ENCODE measurements around the gene CCL4.
"Not testable (repeated sequence)": the region's sequence is repeated elsewhere in the genome, so short reads cannot be mapped to it uniquely, and the experiment has no call there.

The CCL4 gene

DNA sequence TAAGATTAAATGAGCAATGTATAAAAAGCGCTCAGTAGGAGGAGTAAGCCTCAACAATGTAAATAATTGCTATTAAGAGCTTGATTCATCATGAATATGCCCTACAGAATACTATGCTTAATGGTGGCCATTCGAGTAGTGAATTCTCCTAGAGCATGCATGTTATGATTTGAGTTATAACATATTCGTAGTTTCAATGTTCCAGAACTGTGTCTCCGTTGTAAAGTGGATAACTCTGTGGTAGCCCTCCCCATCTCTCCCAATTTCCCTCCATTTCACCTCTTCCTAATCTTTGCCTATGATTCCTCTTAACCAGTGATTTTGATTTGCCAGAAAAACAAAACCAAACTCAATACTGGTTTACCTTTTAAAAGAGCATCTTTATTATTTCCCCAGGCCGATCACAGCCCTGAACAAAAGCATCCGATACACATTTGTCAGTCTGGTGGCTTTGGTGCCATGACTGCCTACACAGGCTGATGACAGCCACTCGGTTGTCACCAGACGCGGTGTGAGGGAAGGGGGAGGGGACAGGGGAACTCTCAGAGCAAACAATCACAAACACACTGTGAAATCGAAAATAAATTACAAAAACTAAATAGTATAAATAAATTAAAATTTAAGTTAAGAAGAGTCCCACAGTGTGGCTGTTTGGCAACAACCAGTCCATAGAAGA is 15.6 kb upstream of the CCL4 start:
- DNase-seq (ENCODE audit: low spot score) = not testable (repeated sequence)

DNA sequence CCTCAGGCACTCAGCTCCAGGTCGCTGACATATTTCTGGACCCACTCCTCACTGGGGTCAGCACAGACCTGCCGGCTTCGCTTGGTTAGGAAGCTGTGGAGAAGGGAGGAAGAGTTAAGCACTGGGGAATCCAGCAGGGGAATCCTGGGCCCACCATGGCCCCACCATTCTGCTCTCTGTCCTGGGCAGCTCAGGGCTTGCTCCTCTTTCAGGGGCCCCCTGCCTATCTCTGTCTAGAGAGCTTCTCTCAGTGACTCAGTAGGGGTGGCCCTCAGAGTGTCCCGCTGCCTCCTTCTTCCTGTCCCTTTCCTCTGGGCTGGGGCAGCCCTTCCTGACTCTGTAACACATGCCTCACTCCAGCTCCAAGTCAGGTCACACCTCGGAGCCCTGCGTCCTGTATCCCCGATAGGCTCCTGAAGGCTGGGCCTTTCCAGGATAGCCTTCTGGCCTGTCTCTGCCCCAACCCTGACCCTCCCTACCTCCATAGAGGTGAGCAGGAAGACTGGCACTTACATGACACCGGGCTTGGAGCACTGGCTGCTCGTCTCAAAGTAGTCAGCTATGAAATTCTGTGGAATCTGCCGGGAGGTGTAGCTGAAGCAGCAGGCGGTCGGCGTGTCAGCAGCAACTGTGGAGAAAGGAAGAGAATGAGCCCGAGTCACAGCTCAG is 14.8 kb upstream of the CCL4 start:
- DNase-seq (ENCODE audit: low spot score) = no peak

DNA sequence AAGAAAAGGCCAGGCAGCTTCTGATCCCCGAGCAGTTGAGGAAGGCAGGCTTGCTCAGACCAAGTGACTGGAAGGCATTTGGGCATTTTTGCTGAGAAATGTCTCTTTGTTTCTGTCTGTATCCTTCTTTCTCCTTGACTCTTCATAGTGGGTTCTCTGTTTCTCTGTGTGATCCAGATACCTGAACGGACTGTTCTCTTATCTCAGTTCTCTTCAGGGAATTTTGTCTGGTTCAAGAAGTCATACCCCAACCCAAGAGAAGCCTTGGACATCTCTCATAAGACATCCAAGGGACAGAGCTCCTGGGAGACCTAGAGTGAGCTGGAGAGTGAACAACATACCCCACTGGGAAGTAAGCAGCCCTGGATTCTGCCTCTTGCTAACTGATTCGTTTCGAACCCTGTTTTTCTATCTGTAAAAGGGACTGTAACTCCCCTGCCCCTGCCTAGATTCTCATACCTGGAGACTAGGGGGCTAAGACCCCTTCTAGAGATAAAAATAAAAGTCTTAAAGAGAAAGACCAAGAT is 14.2 kb upstream of the CCL4 start:
- DNase-seq (ENCODE audit: low spot score) = no peak

DNA sequence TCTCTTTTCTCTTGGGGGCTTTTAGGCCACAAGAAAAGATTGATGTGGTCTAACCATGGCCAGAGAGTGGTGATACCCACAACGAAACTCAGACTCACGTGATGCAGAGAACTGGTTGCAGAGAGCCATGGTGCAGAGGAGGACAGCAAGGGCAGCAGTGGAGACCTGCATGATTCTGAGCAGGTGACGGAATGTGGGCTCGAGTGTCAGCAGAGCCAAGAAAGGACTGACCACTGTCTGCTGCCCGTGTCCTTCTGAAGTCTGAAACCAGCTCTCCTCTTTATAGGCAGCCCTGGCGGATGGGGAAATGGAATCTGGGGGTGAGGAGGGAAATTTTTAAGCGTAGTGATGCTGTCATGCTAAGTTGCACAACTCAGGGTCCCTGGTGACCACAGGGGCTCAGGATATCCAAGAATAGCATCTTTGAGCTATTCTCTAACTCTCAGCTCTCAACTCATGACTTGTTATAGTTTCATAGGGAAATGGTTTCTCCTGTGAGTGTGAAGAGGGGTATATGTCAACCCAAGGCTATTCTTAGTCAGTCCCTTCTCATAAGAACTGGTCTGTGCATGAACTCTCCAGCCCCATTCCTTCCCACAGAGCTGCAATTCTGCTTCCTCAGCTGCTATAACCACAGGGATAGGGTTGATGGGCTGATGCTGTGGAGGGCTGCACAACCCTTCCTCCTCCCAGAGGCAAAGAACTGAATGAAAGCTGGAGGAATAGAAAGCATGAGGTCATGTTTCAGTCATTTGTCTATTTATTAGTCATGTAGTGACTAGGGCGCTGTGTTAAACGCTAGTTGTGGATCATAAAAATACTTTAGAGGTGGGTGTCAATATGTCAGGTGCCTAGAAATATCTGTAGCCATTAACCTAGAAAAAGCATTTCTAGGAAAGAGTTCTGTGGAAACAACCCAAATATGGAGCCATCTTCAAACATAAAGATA is 13.5 kb upstream of the CCL4 start, which contains the start of gene CCL3:
CCL3 (minus strand) TSS at position 256 of the 949 bp plus-strand sequence; CDS start at position 171, 85 bp downstream.
- no peak for DNase-seq (ENCODE audit: low spot score)

DNA sequence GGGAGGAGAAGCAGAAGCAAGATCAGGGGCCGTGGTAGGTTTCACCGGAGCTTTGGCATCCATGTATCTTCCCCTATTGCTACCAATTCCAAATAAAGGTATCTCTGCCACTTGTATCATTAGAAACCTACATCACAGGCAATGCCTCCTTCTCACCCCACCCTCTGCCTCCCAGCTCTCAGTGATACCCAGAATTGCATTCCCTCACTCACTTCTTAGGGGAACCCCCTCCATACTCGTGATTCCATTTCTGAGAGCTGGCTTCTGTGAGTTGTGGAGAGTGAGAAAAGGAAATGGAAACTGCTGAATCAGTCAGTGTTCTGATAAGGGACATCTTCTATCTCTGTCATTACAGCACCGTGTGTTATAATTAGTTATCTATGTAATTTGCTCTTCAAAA is 11.4 kb upstream of the CCL4 start:
- DNase-seq (ENCODE audit: low spot score) = no peak

DNA sequence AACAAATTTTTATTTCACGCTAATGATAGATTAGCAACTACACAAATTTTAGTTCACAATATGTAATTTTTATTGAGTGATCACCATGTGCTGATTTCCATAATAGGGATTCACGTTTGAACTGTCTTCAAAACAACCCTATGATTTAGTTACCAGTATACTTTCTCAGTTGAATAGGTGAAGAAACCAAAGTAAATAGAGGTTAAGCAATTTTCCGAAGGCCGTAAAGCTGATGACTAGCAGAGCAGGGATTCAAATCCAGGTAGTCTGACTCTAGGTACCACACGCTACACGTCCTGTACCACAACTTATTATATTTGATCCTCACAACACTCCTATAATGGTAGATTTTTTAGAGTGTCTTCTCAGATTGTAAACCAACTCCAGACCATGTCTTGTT is 10.9 kb upstream of the CCL4 start:
- not testable (repeated sequence) for DNase-seq (ENCODE audit: low spot score)

DNA sequence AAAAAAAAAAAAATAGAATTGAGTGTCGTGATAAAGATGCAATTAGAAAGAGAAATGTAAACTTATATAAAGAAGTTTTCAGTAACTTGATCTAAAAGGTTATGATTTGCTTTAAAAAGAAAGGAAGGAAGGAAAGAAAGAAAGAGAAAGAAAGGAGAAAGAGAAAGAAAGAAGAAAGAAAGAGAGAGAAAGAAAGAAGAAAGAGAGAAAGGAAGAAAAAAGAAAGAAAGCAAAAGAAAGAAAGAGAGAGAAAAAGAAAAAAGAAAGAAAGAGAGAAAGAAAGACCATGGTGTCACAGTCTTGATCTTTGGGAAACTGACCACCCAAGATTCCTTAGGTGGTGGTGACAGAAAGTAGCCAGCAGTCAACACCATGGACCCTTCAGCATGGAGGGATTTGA is 9.4 kb upstream of the CCL4 start:
- DNase-seq (ENCODE audit: low spot score) = no peak

DNA sequence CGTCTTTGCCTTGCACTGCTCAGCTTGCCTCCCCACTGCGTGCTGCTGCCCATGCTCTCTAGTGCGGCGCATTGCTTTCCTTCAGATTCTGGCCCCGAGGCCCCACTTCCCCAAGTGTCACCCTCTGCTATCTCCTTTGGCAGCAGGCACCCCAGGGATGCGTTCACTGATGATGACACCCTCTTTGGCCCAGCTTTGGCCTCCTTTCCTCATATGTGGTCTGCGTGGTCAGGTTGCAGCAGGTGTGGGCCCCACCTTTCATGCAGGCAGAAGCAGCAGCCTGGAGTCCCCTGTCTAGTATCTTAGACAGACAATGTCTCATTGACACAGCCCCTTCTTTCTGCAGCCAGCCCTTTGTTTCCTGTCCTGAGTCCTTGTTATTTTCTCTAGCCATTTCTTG is 8.9 kb upstream of the CCL4 start:
- DNase-seq (ENCODE audit: low spot score) = no peak

DNA sequence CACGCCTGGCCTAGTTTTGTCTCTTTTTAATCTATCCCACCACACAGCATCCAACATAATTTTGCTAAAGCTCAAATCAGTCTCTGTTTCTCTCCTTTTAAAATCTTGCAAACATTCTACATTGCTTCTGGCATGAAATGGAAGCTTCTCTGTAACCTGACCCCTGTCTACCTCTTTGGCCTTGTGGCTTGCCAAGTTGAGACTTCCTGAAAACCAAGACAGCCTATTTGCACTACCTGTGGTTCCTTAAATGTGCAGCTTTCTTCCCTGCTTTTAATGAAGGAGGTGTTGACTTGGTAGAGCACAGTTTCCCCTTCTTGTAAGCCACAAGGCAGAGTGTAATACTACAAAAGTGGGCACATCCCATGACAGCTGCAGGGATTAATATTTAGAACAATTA is 7.6 kb upstream of the CCL4 start:
- no peak for DNase-seq (ENCODE audit: low spot score)

DNA sequence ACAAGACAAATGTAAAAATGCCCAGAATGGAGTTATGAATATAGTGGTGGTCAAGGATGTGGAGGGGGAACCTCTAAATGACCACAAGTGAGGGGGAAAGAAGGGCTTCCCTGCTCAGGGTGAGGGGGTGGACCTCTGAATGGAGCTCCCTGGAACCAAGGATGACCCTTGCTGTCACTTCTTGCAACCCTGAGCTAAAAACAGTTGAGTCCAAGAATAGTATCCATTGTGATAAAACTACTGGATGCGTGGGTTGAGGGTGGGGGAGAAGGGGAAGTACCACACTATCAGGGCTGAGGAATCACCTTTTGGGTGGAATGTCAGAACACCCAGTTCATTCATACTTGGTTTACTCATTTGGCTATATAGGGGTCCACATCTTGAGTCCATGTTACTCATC is 4.6 kb upstream of the CCL4 start:
- DNase-seq (ENCODE audit: low spot score) = not testable (repeated sequence)

DNA sequence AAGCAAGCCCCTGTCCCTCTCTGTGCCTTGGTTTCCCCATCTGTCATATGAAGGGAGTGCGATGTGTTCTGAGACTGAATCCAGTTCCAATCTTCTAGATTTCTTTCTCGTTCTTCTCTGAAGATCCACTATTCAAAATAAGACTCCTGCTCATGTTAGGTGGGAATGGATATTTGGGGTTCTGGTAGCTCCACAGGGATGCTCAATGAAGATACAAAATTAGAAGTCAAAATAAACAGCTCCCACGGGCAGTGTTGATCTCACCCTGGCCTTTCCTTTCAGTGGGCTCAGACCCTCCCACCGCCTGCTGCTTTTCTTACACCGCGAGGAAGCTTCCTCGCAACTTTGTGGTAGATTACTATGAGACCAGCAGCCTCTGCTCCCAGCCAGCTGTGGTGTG is 619 bp downstream of the CCL4 start:
- not testable (repeated sequence) for DNase-seq (ENCODE audit: low spot score)

DNA sequence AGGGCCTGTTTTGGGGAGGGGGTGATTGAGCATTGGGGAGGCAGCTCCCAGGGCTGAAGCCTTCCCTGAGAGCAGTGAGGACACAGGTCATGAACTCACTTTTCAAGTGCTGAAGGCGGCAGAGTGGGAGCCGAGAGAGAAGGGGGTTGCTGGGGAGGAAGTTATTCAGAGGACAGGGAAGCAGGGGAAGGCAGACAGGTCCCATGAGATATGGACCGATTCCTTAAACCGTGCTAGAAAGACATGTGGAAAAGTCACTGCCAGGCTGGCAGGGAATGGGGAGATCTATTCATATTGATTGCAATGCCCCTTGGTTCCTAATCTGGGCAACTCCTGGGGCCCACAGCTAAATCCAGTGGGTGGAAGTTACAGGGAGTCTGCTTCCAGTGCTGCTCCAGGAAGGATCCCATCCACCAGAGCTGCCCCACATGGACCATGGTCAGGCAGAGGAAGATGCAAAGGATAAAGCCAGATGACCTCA is 1.1 kb downstream of the CCL4 start:
- DNase-seq (ENCODE audit: low spot score) = no peak

DNA sequence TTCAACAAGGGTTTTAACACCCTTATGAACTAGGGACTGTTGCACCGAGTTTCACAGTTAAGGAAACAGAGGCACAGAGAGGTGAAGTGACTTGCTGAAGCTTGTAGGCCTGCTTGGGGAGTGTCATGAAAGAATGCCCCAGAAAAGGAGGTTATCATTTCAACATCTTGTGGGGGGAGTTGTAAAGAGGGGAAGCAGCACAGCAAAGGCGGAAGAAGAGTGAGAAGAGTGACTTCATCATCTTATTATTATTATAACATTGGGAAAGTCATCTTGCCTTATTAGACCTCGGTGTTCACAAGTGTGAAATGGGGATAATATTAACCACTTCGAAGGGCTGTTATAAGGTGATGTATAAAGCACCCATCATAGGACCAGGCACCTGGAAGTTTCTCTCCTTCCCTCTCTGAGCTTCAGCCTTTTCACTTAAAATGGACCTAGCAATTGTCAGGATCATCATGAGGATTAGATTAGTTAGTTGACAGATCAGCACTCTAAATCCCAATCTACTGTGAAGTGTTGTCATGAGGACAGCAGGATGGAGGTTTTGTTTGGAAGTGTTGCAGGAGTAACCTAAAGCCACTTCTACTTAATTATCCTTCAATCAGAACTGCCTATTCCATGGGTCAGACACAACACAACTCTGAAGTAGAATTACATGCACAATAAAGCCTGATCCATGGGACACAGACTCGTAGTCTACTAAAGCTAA is 2.3 kb downstream of the CCL4 start:
- no peak for DNase-seq (ENCODE audit: low spot score)

DNA sequence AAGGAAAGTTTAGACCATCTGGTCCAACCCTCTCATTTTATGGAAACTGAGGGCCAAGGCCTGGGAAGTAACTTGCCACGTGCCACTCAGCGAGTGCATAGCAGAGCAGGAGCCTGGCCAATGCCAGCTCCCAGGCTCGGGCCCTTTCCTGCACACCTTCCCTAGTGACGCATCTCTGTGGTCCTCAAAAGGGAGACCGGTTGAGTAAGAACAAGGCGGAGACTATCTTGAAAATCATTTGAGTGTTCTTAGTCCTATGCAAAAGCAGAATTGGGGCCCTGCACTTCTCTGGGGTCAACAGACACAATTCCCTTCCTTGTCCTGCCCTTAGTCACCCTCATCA is 2.8 kb downstream of the CCL4 start:
- no peak for DNase-seq (ENCODE audit: low spot score)

DNA sequence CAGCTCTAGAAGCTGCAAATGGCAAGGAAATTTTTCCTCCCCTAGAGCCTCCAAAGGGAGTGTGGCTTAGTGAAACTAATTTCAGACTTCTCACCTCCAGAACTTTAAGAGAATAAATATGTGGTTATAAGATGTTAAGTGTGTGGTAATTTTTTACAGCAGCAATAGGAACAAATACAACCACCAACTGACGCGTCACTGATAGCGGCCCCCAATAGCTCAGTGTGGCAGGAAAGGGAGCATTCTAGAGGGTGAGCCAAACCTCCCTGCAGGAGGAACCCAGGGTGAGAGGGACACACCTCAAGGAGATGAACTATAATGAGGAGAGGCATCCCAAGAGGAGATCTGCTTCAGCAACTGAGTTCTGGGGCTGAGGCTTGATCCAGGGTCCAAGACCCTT is 4.0 kb downstream of the CCL4 start:
- DNase-seq (ENCODE audit: low spot score) = no peak

DNA sequence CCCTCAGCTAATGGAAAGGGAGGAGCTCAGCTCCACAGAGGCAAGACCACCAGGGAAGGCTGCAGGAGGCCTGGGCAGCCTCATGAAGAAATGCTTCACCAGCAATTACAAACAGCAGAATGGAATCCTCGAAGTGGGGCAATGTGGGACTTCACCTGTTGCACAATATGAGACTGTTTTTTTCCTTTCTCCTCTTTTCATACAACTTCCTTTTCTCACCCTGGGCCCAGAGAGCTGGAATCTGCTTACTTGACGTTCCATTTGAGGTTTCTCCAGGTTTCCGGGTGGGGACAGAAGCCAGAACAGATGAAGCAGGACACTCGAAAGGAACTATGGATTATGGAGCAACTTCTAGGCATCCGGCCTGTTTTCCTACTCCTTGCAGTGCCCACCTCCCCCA is 4.6 kb downstream of the CCL4 start:
- not testable (repeated sequence) for DNase-seq (ENCODE audit: low spot score)

DNA sequence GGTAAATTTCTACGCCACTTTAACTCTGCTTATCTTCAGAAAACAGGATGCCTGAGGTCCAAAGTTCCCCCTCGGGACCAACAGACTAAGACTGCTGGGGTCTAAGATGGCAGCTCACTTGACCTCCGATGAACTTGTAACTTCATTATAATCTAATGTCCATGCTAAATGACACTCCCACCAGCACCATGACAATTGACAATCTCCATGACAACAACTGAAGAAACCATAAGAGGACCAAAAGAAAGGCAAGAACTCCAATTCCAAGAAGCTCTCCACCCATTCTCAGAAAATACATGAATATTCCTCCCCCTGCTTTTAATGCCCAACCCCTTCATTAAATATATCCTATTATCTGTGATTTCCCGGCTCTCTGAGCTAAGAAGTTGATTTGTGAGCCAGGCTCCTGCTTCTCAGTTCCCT is 7.5 kb downstream of the CCL4 start:
- DNase-seq (ENCODE audit: low spot score) = no peak

DNA sequence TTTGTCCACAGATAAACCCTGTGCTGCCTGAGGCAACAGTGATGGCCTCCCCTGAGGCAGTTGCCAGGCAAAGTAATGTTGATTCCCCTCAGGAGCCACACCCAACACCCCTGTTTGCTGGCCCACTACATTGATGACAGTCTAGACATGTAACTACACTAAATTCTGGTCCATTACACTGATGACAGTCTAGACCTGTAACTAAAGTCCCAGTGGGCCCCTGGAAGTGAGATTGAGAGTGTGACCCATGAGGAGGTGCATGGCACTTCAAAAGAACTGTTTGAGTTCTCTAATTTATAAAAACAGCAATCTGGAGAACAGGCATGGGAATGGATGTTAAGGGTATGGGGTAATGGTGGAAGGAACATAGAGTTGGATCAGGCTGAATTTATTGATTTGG is 8.9 kb downstream of the CCL4 start:
- DNase-seq (ENCODE audit: low spot score) = no peak

DNA sequence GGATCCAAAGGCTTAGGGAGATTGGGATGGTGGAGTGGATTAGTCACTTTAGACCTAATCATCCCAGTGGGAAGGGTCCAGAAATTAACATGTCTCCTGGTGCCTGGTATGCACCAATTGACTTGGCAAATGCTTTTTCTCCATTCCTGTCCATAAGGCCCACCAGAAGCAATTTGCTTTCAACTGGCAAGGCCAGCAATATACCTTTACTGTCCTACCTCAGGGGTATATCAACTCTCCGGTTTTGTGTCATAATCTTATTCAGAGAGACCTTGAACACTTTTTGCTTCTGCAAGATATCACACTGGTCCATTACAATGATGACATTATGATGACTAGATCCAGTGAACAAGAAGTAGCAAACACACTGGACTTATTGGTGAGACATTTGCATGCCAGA is 9.5 kb downstream of the CCL4 start:
- DNase-seq (ENCODE audit: low spot score) = not testable (repeated sequence)

DNA sequence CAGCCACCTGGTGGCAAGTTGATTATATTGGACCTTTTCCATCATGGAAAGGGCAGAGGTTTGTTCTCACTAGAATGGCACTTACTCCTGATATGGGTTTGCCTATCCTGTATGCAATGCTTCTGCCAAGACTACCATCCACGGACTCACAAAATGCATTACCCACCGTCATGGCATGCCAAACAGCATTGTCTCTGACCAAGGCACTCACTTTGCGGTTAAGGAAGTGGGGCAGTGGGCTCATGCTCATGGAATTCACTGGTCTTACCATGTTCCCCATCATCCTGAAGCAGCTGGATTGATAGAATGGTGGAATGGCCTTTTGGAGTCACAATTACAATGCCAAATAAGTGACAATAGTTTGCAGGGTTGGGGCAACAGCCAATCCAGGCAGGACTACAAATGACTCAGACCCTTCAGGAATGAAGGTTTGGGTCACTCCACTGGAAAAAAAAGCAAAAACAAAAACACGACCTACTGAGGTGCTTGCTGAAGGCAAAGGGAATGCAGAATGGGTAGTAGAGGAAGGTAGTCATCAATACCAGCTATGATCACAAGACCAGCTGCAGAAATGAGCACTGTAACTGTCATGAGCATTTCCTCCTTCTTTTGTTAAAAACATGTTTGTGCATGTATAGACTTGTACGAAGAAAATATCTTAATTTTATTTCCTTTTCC is 11.5 kb downstream of the CCL4 start:
- not testable (repeated sequence) for DNase-seq (ENCODE audit: low spot score)

DNA sequence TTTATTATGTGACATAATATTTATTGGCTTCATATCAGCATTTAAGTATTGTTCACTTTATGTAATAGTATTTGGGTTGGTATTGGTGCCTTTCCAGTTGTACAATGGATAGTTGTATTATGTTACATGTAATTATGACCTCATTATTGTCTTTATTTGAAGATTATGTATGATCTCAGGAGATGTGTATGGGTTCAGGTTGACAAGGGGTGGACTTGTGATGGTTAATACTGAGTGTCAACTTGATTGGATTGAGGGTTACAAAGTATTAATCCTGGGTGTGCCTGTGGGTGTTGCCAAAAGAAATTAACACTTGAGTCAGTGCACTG is 12.0 kb downstream of the CCL4 start:
- not testable (repeated sequence) for DNase-seq (ENCODE audit: low spot score)

All from LoVo (cell line).